CD4-positive, alpha-beta T cell treated with Interleukin-15 for 4 hours (primary cell): Measurements from ENCODE around the gene IFNA8.
"Not testable (repeated sequence)": the region's sequence is repeated elsewhere in the genome, so short reads cannot be mapped to it uniquely, and the experiment has no call there.

Source experiments
- DNase-seq: peaks from one replicate; pipeline ENCODE4 v3.0.0-alpha.2; 2020; ENCODE audit warnings: low spot score

The IFNA8 gene

GRCh38 chr9:21408817-21409216, at the start of gene IFNA8:
Gene IFNA8 (plus strand): TSS chr9:21409117. CDS start chr9:21409177, 60 bp downstream.
- DNase-seq = no peak

GRCh38 chr9:21362287-21362686, 46.6 kb upstream of the IFNA8 start:
- no peak for DNase-seq

GRCh38 chr9:21367169-21367568, 41.7 kb upstream of the IFNA8 start:
- DNase-seq = not testable (repeated sequence)

GRCh38 chr9:21367957-21368356, 41.0 kb upstream of the IFNA8 start, which contains the start of gene IFNA13:
Gene IFNA13 (minus strand): TSS chr9:21368057. CDS start chr9:21368010, 47 bp downstream.
- DNase-seq = no peak

GRCh38 chr9:21371467-21371866, 37.5 kb upstream of the IFNA8 start:
- not testable (repeated sequence) for DNase-seq

GRCh38 chr9:21381448-21382339, 27.2 kb upstream of the IFNA8 start:
- peak; percentile 14 for DNase-seq

- DNase-seq = no peak
Observed at GRCh38 chr9:21383627-21384026, 25.3 kb upstream of the IFNA8 start.

- no peak for DNase-seq
Observed at GRCh38 chr9:21385131-21385670, 23.7 kb upstream of the IFNA8 start, which contains the start of gene IFNA2. Gene IFNA2 (minus strand): TSS chr9:21385398. CDS start chr9:21385329, 69 bp downstream.

- no peak for DNase-seq
Observed at GRCh38 chr9:21392270-21392669, 16.6 kb upstream of the IFNA8 start.

- peak; percentile 55 for DNase-seq
Observed at GRCh38 chr9:21395778-21396717, 12.9 kb upstream of the IFNA8 start.

- DNase-seq = no peak
Observed at GRCh38 chr9:21398955-21399489, 9.9 kb upstream of the IFNA8 start.

- DNase-seq = no peak
Observed at GRCh38 chr9:21399956-21400355, 9.0 kb upstream of the IFNA8 start.

GRCh38 chr9:21402386-21403251, 6.3 kb upstream of the IFNA8 start:
- DNase-seq = no peak

- no peak for DNase-seq
Observed at GRCh38 chr9:21404146-21404545, 4.8 kb upstream of the IFNA8 start.

- DNase-seq = no peak
Observed at GRCh38 chr9:21412107-21412506, 3.2 kb downstream of the IFNA8 start.

- no peak for DNase-seq
Observed at GRCh38 chr9:21413151-21413550, 4.2 kb downstream of the IFNA8 start.

- no peak for DNase-seq
Observed at GRCh38 chr9:21413624-21414023, 4.7 kb downstream of the IFNA8 start.

- no peak for DNase-seq
Observed at GRCh38 chr9:21414220-21414940, 5.5 kb downstream of the IFNA8 start.

- no peak for DNase-seq
Observed at GRCh38 chr9:21415493-21416267, 6.8 kb downstream of the IFNA8 start.
